ENCODE data around the gene CNTN1.

DNA sequence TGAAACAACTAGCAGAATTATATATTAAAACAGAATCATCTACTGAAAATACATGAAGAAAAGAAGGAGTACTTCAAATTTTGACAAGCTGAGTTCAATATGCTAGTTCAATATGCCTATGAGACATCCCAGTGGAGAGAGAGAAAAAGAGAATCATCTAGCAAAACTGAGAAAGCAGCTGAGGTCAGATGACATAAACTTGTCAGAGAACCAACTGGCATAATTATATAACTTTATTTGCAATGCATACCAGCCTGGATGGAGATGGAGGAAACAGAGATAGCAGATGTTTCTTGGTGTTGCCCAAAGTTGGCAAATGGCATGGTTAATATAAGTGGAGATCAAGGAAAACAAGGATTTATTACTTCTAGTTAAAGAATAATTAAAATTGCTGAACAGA is 347.2 kb downstream of the CNTN1 start:
- TF ChIP-seq, protein P1, sequence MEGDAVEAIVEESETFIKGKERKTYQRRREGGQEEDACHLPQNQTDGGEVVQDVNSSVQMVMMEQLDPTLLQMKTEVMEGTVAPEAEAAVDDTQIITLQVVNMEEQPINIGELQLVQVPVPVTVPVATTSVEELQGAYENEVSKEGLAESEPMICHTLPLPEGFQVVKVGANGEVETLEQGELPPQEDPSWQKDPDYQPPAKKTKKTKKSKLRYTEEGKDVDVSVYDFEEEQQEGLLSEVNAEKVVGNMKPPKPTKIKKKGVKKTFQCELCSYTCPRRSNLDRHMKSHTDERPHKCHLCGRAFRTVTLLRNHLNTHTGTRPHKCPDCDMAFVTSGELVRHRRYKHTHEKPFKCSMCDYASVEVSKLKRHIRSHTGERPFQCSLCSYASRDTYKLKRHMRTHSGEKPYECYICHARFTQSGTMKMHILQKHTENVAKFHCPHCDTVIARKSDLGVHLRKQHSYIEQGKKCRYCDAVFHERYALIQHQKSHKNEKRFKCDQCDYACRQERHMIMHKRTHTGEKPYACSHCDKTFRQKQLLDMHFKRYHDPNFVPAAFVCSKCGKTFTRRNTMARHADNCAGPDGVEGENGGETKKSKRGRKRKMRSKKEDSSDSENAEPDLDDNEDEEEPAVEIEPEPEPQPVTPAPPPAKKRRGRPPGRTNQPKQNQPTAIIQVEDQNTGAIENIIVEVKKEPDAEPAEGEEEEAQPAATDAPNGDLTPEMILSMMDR (IDR thresholded peaks at IDR 0.05; ENCODE audit: borderline replicate concordance, extremely low read depth, low read length, poor library complexity, severe bottlenecking), result no peak
- no peak for TF ChIP-seq EZH2 (IDR thresholded peaks at IDR 0.05; ENCODE audit: borderline replicate concordance, low read depth, low read length, severe bottlenecking)

All from DND-41 (cell line).